K562 (cell line): Measurements from ENCODE around the gene PMFBP1. TPM values are rescaled to one million over a fixed set of nuclear protein-coding genes. Genes with fewer than 3 reads are reported as not detected.

Source experiments
- ATAC-seq: fragments of 200-7000 bp; cut with Tn5 transposase; 3 replicates; pipeline ENCODE4 v1.9.1; 2020; ENCODE audit warnings: moderate library complexity
- BruUV-seq: library from RNA; stranded (reverse); fragments of 400-500 nt; replicated peaks from 2 replicates; lab custom pipeline; 2021; lab: Mats Ljungman, UMichigan
- CTCF ChIA-PET: fragments of 300-600 bp; formaldehyde crosslinking; extraction: SDS; loops from one replicate; lab custom pipeline; 2021; ENCODE audit warnings: low intra/inter-chr PET ratio; lab: Yijun Ruan, JAX
- POLR2A ChIA-PET: fragments of 300-600, 350-650 bp; sonication (Branson Sonifier 250); formaldehyde crosslinking; extraction: SDS; loops from one replicate; lab custom pipeline; 2021; ENCODE audit warnings: antibody characterized with exemption, inconsistent platforms; lab: Yijun Ruan, JAX
- DNase-seq, 4 experiments: peaks; one replicate each; pipeline versions ENCODE4 v3.0.0 to v3.0.0-alpha.2; 2011 to 2018; ENCODE audit warnings: low spot score in 3 of 4, mixed read lengths in 3 of 4; ENCODE audit errors: extremely low read depth in 1 of 4
- FAIRE-seq: peaks from 2 replicates; lab custom pipeline; 2011; peaks lifted over from hg19 to GRCh38; lab: Jason Lieb, UNC
- H2AFZ ChIP-seq: 2 replicates; pipeline ENCODE4 v1.6.0; 2011; ENCODE audit warnings: low read depth, low read length, control low read depth, inconsistent platforms
- H3K27ac ChIP-seq: fragments of 200-600 bp; 3 replicates; pipeline ENCODE4 v1.8.0; 2011; ENCODE audit warnings: low read depth, mild to moderate bottlenecking, control low read depth, inconsistent platforms, low read length, moderate library complexity, mixed read lengths; ENCODE audit errors: extremely low read depth
- H3K27me3 ChIP-seq, 2 experiments: fragments of 300-600 bp in 1 of 2; 2 replicates in 1 of 2; 3 replicates in 1 of 2; pipeline versions ENCODE4 v1.6.0 to v1.8.0; 2011; ENCODE audit warnings: inconsistent platforms in 2 of 2, low read length in 2 of 2, mild to moderate bottlenecking in 1 of 2, mixed read lengths in 1 of 2, moderate library complexity in 1 of 2; ENCODE audit not compliant: control insufficient read depth in 2 of 2, insufficient read depth in 2 of 2
- H3K36me3 ChIP-seq: fragments of 300-600 bp; 3 replicates; pipeline ENCODE4 v1.8.0; 2011; ENCODE audit warnings: mild to moderate bottlenecking, low read length, inconsistent platforms; ENCODE audit not compliant: control insufficient read depth, insufficient read depth
- H3K4me1 ChIP-seq, 2 experiments: fragments of 200-600 bp in 1 of 2; replicated peaks in 1 of 2; 2 replicates in 1 of 2; 3 replicates in 1 of 2; pipeline versions ENCODE4 v1.5.1 to v1.8.0; 2011; ENCODE audit warnings: inconsistent platforms in 2 of 2, low read length in 2 of 2, mild to moderate bottlenecking in 1 of 2, mixed read lengths in 1 of 2, moderate library complexity in 1 of 2; ENCODE audit not compliant: control insufficient read depth in 2 of 2, insufficient read depth in 2 of 2
- H3K4me2 ChIP-seq: 2 replicates; pipeline ENCODE4 v1.6.1; 2011; ENCODE audit warnings: low read length, control low read depth, inconsistent platforms, mixed read lengths; ENCODE audit not compliant: insufficient read depth
- H3K4me3 ChIP-seq: fragments of 200-600 bp; sonication (generic), shearing (Covaris generic); 2 replicates; pipeline ENCODE4 v1.5.1; 2016; ENCODE audit warnings: control low read depth, inconsistent platforms
- H3K79me2 ChIP-seq: fragments of 200-600 bp; 3 replicates; pipeline ENCODE4 v1.8.0; 2011; ENCODE audit warnings: low read length, inconsistent platforms; ENCODE audit not compliant: control insufficient read depth, insufficient read depth
- H3K9ac ChIP-seq, 2 experiments: 2 replicates each; pipeline versions ENCODE4 v1.6.0 to v1.6.1; 2011; ENCODE audit warnings: low read depth in 2 of 2, low read length in 2 of 2, control low read depth in 1 of 2, inconsistent platforms in 1 of 2, mild to moderate bottlenecking in 1 of 2, mixed read lengths in 1 of 2; ENCODE audit not compliant: insufficient read depth in 1 of 2
- H3K9me1 ChIP-seq: one replicate; pipeline ENCODE4 v1.6.0; 2011; ENCODE audit warnings: inconsistent platforms, mild to moderate bottlenecking, low read length, moderate library complexity; ENCODE audit not compliant: control insufficient read depth, insufficient read depth
- H3K9me3 ChIP-seq: replicated peaks from 2 replicates; pipeline ENCODE4 v1.5.1; 2011; ENCODE audit warnings: low read depth, low read length, inconsistent platforms; ENCODE audit not compliant: control insufficient read depth, insufficient read depth
- H4K20me1 ChIP-seq: replicated peaks from 2 replicates; pipeline ENCODE4 v1.6.1; 2011; ENCODE audit warnings: low read length, inconsistent platforms, mixed read lengths; ENCODE audit not compliant: control insufficient read depth, insufficient read depth
- ATF7 ChIP-seq: fragments of 450-650 bp; IDR thresholded peaks from 2 replicates; pipeline ENCODE4 v1.7.1; 2014; ENCODE audit warnings: mild to moderate bottlenecking, moderate library complexity
- C11orf30 ChIP-seq: fragments of 450-650 bp; IDR thresholded peaks from 2 replicates; pipeline ENCODE4 v1.6.1; 2016; ENCODE audit warnings: low read depth, mild to moderate bottlenecking
- CHD4 ChIP-seq: fragments of 200-600 bp; sonication (generic); IDR thresholded peaks from 3 replicates; pipeline ENCODE4 v1.6.1; 2012; ENCODE audit warnings: low read depth, mild to moderate bottlenecking, mixed read lengths, low read length, inconsistent platforms; ENCODE audit not compliant: insufficient read depth, insufficient replicate concordance, poor library complexity, severe bottlenecking
- MEIS2 ChIP-seq: fragments of 450-650 bp; IDR thresholded peaks from 2 replicates; pipeline ENCODE4 v1.6.1; 2014; ENCODE audit warnings: mild to moderate bottlenecking; ENCODE audit not compliant: partially characterized antibody
- POLR2A ChIP-seq: fragments of 450-650 bp; conservative IDR thresholded peaks from 2 replicates; pipeline ENCODE4 v1.6.1; 2016
- PTBP1 ChIP-seq: fragments of 200-400 bp; formaldehyde crosslinking; IDR thresholded peaks from 2 replicates; pipeline ENCODE4 v1.6.1; 2017; ENCODE audit warnings: low read depth, low read length
- TBL1XR1 ChIP-seq, 2 experiments: IDR thresholded peaks; 2 replicates each; pipeline ENCODE4 v1.6.1; 2012; ENCODE audit warnings: improper control_type of control experiment in 2 of 2, low read length in 2 of 2, mild to moderate bottlenecking in 1 of 2
- TRIM28 ChIP-seq: fragments of 450-650 bp; IDR thresholded peaks from 2 replicates; pipeline ENCODE4 v1.6.1; 2017
- ZC3H11A ChIP-seq: IDR thresholded peaks from 2 replicates; pipeline ENCODE4 v1.6.1; 2012; ENCODE audit warnings: low read depth, low read length, improper control_type of control experiment
- ZNF583 ChIP-seq: fragments of 250-450 bp; sonication (Bioruptor Pico); IDR thresholded peaks from 2 replicates; pipeline ENCODE4 v1.4.0; 2020
- WGBS: fragments of 100-300 bp; shearing (Covaris generic); methylation state at CpG from one replicate; pipeline ENCODE4 v1.1.6; 2016; ENCODE audit warnings: low coverage, mixed read lengths; ENCODE audit not compliant: insufficient coverage; ENCODE audit errors: missing lambda C conversion rate; 5-methylcytosine and 5-hydroxymethylcytosine counted together
- in situ Hi-C: fragments of 300-500 bp; cut with MboI; formaldehyde crosslinking; loops from 4 replicates; pipeline ENCODE4 v1.15.0; 2018; ENCODE audit warnings: inconsistent platforms, mixed read lengths
- intact Hi-C: fragments of 100-400 bp; cut with micrococcal nuclease; formaldehyde crosslinking; loops from 2 replicates; pipeline ENCODE4 v1.14.2; 2022
- polyA plus RNA-seq, 8 experiments: library from polyadenylated mRNA; depleted of rRNA in 4 of 8; stranded (reverse) in 5 of 8; unstranded in 3 of 8; fragments of >200 nt; fragmentation: Nextera tagmentation in 2 of 8; fragmentation: Illumina TruSeq in 1 of 8; extraction: Ambion mirVana in 2 of 8; extraction: Trizol in 1 of 8; gene quantifications; 2 replicates each; pipeline versions ENCODE4 v1.2.1 to v1.2.3, GENCODE V29; 2011 to 2014; ENCODE audit warnings: inconsistent platforms in 1 of 8, missing spikeins in 1 of 8
- total RNA-seq, 7 experiments: library from RNA; depleted of rRNA in 6 of 7; stranded (reverse); fragments of >200 nt in 6 of 7; fragmentation: Illumina TruSeq in 2 of 7; extraction: Trizol in 2 of 7; gene quantifications; 2 replicates each; pipeline versions ENCODE4 v1.2.1 to v1.2.3, GENCODE V29; 2011 to 2021; ENCODE audit warnings: low replicate concordance in 1 of 7

PMFBP1 gene
- total and polyA plus RNA-seq, 9 of the 15 experiments (the other 6 are each of a cell fraction or from before 2014, with no cell fraction given): 0.13 to 0.91 (median 0.47) TPM

DNA sequence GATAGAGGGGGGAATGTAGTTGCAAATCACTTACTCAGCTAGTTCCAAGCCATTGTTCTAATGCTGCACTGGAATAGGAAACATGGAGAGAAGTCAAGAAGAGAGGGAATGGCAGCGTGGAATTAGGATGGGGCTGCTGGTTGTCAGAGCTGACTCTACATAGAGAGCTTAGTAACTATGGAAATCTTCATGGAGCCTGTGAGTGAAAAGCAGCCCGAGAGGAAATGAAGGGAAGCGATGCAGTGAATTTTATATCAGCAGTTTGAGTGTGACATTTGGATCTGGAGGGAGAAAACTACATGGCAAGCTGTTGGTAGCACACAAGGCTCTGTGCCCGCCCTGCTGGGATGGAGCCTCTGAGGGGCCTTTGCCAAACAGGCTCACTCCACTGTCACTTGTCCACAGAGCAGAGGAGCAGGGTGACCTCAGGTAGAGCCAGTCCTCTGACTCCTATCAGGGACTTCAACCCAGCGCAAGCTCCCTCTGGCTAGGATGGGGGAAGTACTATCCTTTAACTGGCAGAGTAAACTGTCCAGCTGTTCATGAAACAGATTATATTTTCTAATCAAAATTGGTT lies 27.9 kb upstream of the PMFBP1 start:
- Histone ChIP-seq H3K79me2 (no peaks in the 10 kb centered on the region), H3K27ac (no peak overlapping the region), H3K4me2 (no peak overlapping the region), H3K4me1 (no peaks in the 10 kb centered on the region), H2AFZ (no peak overlapping the region), H3K9me3 (no peaks in the 10 kb centered on the region)
- FAIRE-seq (no peak), DNase-seq (no peak)
- 2% methylated on average over 5 of the region's 5 CpGs for WGBS
- in situ Hi-C loops: no loop called here
- POLR2A ChIA-PET: interaction anchor here (0.5 kb wide), 1 partner anchor 1682 kb away, joined by 3 read pairs; no protein-coding TSS in a partner anchor
- CTCF ChIA-PET: no interaction called here
- TF ChIP-seq POLR2A (no peak), C11orf30 (peak; percentile 13; the same call in 1 of the 2 replicates), ZNF583 (no peak)
- TF ChIP-seq, all 486 proteins: peak for 1
- no peak for ATAC-seq
- Histone ChIP-seq H3K4me3 (no peak overlapping the region), H3K9me1 (no peaks in the 10 kb centered on the region), H3K27me3 (peaks cover 4 to 28% of the 10 kb centered on the region in 2 experiments; a peak in 3 of 5 replicates), H3K36me3 (no peaks in the 10 kb centered on the region), H4K20me1 (no peaks in the 10 kb centered on the region), H3K9ac (no peak overlapping the region)
- no TSS peak for BruUV-seq
- intact Hi-C loops: no loop called here

DNA sequence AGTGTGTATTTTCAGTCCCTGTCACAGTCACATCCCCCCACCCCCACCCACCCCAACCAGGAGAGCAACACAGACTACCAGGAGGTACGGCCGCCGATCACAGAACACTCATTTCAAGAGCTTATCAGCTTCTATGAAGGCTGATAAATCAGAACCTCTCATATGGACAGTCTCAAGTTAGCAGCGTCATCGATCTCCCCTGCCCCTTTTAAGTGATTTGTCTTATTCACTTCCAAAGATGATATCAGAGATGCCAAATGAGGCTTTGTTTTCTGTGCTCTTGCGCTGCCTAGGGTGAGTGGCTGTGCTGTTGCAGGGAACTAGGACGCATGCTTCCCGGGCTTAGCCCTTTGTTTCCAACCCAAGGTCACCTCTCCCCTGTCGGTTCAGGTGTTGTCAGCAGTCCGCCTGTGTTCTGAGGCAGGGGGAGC lies 26.8 kb upstream of the PMFBP1 start:
- Histone ChIP-seq H3K4me1 (no peaks in the 10 kb centered on the region), H3K4me2 (no peak overlapping the region), H3K27me3 (peaks cover 4 to 27% of the 10 kb centered on the region in 2 experiments; a peak in 3 of 5 replicates), H3K9ac (no peak overlapping the region), H3K27ac (no peak overlapping the region), H3K79me2 (no peaks in the 10 kb centered on the region), H3K9me3 (no peaks in the 10 kb centered on the region), H3K4me3 (no peak overlapping the region), H3K36me3 (no peaks in the 10 kb centered on the region), H4K20me1 (no peaks in the 10 kb centered on the region), H3K9me1 (no peaks in the 10 kb centered on the region), H2AFZ (no peak overlapping the region)
- no peak for DNase-seq
- no TSS peak for BruUV-seq
- ChIA-PET POLR2A (no interaction called here), CTCF (no interaction called here)
- TF ChIP-seq ZC3H11A (no peak), CHD4 (no peak), ATF7 (no peak), TRIM28 (no peak), MEIS2 (no peak), PTBP1 (no peak), TBL1XR1 (IDR thresholded peaks at IDR 0.05; ENCODE audit: low read length in 2 of 2) (no peak)
- no peak for ATAC-seq
- WGBS: 3% methylated on average over 10 of the region's 10 CpGs
- intact Hi-C loops (no loop called here), in situ Hi-C loops (no loop called here)
- FAIRE-seq: no peak
